DMS153 treated with DMSO at 0.1 percent for 48 hours (cell line): ENCODE measurements around the gene PATE3.

Experiments used
- DNase-seq: peaks from one replicate; lab custom pipeline; 2025; ENCODE audit not compliant: unreplicated experiment; lab: John Stamatoyannopoulos, UW

PATE3 gene, protein sequence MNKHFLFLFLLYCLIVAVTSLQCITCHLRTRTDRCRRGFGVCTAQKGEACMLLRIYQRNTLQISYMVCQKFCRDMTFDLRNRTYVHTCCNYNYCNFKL

DNA sequence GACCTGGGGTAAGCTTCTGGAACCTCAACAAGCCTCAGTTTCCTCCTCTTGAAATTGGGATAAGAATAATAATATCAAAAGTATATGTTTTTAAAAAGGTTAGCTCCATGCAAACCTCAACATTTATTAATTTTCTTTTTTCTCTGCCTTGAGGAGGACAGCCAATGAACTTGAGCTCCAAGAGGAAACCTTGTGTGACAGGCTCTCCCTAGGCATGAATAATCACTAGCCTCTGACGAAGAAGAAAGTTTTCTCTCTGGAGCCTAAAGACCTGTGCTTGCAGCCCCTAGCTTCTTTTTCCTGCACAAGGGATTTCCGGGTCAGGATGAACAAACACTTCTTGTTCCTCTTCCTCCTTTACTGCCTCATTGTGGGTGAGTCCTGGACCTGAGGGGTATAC is at the start of gene PATE3:
PATE3 (plus strand) TSS at position 301 of the 400 bp plus-strand sequence; CDS start at position 326, 25 bp downstream.
- DNase-seq: no peak

DNA sequence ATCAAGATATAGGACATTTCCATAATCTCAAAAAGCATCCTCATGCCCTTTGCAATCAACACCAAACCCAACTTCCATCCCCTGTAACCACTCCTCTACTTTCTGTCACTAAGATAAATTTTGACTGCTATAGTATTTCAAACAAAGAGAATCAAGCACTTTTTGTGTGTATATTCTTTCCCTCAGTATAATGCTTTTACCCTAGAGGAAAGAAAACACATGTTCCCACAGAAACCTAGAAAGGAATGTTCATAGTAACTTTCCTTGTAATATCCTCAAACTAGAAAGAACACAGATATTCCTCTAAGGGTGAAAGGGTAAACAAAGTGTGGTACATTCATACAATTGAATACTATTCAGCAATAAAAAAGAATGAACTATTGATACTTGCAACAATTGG is 47.3 kb upstream of the PATE3 start:
- DNase-seq: no peak

DNA sequence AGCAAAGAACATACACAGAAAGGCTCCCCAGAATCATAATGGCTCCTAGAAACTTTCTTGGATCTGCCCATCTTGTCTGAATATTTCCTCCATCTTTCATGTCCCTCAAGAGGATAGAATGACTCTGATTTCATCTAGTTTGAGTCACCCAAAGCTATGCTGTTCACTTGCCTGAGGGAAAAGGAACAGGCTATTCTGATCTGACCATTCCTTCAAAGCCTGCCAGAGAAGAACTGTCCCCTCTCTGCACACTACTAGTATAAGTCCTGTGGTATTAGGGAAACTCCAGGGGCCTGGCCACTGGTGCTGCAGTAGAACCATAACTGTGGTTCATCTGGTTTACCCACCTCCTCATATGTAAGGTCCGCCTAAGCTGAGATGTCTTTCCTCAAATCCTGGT is 44.2 kb upstream of the PATE3 start:
- no peak for DNase-seq

DNA sequence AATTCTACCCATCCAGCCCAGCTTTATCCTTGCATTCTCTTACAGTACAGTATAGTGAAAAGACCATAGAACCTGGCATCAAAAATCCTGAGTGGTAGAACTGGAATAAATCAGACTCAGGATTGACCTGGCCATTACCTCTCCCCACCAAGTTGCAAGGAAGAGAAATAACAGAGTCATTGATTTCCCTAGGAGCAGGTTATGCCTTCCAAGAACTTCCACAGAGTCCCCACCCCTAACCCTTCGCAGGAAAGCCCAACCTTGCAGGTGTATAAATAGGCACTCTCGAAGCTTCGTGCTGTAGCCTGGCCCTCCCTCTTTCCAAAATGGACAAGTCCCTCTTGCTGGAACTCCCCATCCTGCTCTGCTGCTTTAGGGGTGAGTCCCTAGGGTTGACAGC is 41.9 kb upstream of the PATE3 start, which contains the start of gene PATE1:
PATE1 (plus strand) TSS at position 301 of the 400 bp plus-strand sequence; CDS start at position 327, 26 bp downstream.
- no peak for DNase-seq

DNA sequence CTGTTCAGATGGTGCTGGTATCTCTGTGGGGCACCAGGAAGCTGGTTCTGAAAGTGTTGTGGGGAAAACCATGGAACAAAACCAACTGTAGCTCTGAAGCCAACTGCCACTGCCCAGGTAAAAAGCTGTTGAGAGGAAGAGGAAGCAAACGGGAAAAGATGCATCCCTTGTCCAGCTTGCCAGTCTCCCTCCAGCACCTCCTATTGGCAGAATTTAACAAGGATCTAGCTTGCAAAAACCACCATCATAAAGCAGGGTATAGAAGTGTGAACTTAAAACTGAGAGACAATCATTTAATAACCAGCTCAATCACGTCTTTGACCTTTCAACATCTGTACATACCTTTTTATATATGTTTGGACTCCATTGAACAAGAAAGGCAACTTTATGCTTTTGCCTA is 37.3 kb upstream of the PATE3 start:
- DNase-seq: no peak

DNA sequence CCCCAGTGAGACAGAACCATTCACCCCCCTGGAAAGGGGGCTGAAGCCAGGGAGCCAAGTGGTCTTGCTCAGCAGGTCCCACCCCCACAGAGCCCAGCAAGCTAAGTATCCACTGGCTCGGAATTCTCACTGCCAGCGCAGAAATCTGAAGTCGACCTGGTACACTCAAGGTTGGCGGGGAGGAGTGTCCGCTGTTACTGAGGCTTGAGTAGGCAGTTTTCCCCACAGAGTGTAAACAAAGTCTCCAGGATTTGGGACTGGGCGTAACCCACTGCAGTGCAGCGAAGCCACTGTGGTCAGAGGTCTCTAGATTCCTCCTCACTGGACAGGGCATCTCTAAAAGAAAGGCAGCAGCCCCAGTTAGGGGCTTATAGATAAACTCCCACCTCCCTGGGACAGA is 31.9 kb upstream of the PATE3 start:
- no peak for DNase-seq

DNA sequence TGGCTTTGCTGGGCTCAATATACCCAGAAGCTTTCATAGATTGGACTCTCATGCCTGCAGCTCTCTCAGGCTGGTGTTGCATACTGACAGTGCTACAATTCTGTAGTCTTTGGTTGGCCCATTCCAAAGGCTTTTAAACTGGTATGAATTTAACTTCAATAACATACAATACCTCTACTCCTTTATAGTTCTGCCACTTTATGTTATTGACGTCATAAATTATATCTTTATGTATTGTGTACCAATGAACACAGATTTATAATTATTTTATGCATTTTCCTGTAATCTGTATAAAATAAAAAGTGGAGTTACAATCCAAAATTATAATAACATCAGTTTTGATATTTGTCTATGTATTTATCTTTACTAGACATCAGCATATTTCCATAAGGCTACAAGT is 25.5 kb upstream of the PATE3 start:
- DNase-seq: no peak

DNA sequence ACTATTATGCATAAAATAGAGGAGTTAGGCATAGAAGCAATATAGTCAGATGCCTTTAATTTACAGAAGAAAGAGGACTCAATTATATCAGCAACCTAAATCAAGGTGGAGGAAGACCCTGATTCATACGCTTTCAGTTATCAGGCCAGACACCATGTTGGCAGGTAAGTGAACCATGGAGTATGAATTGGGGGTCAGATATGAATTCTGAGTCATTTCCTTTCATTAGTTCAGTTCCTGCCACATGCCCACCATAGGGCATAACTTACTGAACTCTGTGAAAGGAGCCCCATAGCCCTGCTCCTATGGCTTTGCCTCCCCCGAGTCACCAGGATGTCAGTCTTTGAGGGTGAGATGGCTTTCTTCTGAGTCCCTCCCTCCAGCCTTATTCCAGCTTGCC is 24.4 kb upstream of the PATE3 start:
- DNase-seq: no peak

DNA sequence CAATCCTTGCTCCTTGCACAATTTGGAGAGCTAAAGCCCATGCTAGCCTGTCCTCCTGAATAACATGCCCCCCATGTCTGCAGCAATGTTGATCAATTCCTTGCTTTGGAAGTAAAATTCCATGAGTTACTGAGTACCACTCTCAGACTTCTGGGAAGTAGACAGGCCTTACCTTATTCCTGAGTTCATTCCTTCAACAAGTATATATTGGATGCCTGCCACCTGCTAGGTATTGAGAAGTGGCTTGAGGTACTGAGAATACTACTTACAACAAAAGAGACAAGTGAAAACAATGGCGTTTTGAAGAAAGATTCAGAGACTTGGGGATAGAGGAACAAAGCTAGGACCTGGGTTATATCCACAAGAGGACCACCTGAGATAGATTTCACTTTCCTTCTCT is 21.7 kb upstream of the PATE3 start:
- no peak for DNase-seq

DNA sequence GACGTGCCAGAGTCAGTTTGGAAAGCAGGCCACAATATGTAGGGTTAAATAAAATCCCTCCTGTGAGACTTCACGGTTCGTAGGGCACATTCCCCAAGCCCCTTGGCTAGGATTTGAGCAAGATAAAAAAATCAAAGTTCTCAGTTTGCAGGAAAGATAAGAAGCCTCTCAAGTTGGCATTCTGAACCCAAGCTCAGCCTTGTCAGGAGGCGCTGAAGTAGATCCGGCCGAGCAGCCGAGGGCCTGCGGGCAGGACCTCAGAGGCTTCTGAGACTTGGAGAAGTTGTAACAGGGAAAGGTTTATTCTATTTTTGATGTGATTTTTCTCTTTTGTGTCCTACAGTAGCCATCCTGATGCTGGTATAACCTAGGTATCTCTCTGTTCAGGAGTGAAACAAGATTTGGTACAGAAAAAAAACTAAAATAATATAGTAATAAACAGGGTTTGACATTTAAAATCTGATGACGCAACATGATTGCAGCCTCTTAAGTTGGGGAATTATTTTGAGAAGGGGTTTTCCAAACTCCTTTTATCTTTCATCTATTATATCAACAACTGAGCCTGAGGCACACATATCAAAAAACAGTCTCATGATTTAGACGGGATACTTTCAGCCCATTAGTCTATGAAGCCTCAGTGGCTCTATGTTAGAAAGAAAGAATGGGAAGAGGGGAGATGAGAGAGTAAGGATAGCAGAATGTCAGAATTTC is 19.4 kb upstream of the PATE3 start:
- DNase-seq: no peak

DNA sequence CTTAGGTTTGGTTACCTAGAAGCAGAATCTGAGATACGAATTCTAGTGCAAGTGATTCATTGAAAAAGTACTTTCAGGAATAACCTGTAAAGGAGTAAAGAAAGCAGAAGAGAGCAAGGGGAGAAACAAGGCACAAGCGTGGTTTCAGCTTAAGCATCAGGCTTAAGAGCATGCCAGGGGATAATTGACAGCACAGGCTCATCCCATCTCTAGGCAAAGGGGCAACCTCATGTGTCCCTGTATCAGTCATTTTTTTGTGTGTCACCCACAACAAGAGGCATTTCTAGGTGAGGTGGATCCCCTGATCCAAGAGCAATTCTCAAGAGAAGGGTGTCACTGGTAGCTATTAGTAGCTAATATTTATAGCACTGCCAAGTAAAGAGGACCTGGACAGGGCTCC is 17.3 kb upstream of the PATE3 start:
- no peak for DNase-seq

DNA sequence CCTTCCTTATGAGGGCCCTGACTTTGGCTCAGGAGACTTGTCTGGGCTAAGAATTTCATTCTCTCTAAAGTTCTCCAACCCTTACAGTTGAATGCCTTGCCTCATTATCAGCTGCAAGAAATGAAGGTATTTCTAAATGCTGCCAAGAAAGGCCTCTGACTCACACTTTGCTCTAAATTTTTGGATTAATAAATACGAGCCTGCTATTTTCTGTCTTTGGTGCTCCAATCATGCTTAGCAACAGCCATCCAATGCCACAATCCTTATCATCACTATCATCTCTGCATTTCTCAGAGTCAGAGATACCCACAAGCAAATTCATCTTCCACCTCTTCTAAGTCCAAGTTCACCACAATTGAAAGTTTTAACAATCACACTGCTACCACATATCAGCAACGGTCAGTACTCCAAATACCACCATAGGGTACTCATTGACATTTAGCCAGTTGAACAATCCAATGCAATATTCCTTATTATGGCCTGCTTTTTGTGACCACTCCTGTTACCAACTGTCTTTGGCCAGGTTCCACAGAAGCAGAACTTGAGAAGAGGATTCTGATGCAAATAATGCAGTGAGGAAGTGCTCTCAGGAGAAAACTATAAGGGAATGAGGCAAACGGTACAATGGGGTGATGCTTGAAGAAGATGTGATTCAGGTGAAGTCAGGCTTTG is 15.0 kb upstream of the PATE3 start:
- DNase-seq: no peak

DNA sequence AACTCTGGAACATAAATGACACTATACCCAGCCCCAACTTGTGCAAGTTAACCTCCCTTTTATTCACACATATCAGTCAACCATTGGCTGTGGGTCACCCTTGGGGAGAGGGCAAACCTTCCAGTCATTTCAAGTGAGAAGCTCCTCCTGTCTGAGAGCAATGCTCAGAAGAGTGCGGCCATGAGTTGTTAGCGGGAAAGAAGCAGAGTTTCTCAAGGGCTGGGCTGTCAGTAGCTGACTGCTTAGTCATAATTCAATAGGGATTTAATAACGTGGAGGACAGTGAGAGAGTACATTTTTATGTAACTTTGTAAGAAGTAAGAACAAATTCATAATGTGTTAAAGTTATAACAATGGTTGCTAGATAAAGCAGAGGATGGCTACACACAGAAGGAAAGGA is 14.4 kb upstream of the PATE3 start:
- no peak for DNase-seq

DNA sequence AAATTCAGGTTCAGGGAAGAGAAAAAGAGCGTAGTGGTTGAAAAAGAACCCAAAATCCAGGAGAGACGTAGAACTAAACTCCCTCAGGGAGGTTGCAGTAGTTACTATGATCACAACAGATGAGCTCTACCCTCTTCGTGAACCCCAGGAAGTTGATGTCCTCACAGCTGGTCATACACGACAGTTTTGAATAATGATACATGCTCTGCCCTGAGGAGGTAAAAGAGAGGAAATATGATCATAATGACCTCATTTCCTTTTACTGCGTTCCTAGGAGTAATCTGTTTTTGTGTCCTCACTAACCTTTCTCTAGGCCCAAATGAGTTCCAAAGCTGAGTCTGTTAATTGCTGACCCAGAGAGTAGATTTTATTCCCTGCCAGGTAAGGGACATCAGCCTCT is 10.6 kb upstream of the PATE3 start:
- DNase-seq: no peak

DNA sequence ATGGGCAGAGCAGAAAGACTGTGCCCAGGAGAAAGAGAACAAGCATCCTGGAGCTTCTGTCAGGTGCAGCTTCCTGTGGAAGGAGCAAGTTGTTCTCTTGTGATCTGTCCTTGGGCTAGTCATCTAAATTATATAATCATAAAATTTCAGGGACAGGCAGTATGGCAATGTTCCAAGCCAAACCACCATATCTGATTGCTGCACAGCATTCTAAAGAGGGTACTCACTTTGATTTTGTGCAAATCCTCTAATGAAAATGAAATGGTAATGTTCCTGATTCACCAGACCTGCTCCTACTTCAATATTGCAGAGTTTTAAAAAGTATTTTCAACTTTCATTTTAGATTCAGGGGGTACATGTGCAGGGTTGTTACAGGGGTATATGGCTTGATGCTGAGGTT is 9.2 kb upstream of the PATE3 start, which contains the start of gene PATE2:
PATE2 (minus strand) TSS at position 101 of the 400 bp plus-strand sequence; CDS start at position 46, 55 bp downstream.
- no peak for DNase-seq

DNA sequence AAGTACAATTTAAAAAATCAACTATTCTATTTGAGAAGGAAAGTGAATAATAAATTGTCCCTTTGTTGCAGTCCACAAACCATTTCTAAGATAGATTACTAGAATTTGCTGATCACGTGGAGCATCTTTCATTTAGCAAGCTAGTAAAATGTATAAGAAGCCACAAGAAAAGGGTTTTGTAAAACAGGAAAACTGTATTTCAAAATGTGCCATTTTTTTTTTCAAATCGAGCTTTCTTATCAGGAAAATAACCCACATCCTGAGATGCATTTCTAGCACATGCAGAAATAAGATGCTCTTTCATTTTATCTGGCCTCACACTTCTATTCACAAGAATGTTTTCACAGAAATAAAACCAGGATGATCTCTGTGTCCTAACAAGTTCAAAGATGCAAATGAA is 3.2 kb upstream of the PATE3 start:
- DNase-seq: no peak

DNA sequence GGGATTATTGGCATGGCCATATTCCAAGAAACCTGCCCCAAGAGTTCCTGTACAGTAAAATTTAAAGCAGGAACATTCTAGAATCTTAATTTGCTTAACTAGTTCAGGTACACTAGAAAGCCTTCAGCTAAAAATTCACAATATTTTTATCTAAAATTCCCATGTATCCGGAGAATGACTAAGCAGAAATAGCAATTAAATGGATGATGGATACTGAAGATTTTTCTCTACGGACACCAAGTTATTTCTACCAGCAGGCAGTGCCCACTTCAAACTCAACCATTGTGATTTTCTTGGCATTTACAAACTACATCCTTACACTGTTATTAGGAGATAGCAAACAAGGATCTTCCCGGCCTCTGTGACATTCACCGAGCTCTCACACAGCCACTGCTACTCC is 2.9 kb downstream of the PATE3 start:
- DNase-seq: no peak

DNA sequence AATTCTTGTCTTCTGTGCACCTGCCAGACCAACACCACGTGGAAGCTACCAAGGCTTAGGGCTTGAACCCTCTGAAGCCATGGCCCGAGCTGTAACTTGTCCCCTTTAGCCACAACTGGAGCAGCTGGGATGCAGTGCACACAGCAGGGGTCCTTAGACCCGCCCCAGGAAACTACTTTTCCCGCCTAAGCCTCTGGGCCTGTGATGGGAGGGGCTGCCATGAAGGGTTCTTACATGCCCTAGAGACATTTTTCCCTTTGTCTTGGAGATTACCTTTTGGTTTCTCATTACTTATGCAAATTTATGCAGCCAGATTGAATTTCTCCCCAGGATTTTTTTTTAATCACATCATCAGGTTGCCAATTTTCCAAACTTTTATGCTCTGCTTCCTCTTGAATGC is 9.7 kb downstream of the PATE3 start:
- DNase-seq: no peak

DNA sequence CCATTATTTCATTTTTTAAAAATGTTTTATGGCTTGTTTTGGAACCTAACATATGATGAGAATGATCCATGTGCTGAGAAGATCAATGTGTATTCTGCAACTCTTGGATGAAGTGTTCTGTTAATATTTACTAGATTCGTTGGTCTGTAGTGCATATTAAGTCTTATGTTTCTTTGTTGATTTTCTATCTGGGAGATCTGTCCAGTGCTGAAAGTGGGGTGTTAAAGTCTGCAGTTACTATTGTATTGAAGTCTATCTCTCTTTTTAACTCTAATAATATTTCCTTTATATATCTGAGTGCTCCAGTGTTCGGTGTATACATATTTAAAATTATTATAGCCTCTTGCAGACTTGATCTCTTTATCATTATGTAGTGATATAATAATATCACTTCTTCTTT is 11.9 kb downstream of the PATE3 start:
- no peak for DNase-seq

DNA sequence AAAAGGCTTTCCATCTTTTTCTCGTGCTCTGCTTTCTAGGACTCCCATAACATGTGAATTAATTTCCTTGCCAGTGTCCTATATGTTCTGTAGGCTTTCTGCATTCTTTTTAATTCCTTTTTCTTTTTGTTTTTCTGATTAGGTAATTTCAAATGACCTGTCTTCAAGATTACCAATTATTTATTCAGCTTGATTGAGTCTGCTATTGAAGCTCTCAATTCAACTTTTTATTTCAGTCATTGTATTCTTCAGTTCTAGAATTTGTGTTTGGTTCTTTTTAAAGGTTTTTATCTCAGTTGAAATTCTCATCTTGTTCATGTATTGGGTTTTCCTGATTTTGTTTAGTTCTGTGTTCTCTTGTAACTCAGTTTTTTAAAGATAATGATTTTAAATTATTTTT is 14.5 kb downstream of the PATE3 start:
- DNase-seq: no peak

DNA sequence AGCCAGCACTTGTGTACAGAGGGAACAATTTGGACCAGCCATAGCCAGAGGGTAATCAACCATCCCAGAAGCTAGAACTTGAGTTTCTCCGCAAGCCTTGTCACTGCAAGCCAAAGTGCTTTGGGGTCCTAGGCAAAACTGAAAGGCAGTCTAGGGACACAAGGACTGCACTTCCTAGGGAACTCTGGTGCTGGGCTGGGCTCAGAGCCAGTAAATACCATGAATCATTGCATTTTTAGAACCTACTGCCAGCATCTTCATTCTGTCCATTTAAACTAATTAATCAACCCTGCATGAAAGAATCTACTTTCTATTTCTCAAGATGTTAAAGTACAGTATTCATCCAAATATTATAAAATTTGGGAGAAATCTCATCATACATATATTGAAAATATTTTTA is 20.0 kb downstream of the PATE3 start:
- no peak for DNase-seq

DNA sequence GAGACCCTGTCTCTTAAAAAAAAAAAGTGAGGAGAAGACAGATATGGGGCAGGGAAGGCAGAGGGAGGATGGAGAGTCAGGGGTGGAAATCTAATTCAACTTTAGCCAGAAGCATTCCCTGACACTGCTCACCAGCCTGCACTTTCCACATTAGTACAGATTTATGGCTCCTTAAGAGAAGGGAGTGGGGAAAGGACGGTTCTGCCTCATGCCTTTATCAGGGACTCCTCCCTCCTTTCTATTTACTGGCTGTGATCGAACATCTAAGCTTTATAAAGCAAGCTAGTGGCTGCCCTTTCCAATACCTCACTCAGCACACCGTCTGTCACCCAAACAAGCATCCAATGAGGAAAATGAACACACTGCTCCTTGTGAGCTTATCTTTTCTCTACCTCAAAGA is 45.1 kb downstream of the PATE3 start, which contains the start of gene PATE4:
PATE4 (plus strand) TSS at position 301 of the 400 bp plus-strand sequence; CDS start at position 345, 44 bp downstream.
- DNase-seq: no peak
